ENCODE measurements around the gene SLC6A6. TPM values are rescaled to one million over a fixed set of nuclear protein-coding genes. Genes with fewer than 3 reads are reported as not detected.
"Not testable (repeated sequence)": the region's sequence is repeated elsewhere in the genome, so short reads cannot be mapped to it uniquely, and the experiment has no call there.

SLC6A6 gene
- total and polyA plus RNA-seq, 2 donors (not counting 1 experiment from before 2014, with no cell fraction given), result 8.9 to 24.0 TPM

DNA sequence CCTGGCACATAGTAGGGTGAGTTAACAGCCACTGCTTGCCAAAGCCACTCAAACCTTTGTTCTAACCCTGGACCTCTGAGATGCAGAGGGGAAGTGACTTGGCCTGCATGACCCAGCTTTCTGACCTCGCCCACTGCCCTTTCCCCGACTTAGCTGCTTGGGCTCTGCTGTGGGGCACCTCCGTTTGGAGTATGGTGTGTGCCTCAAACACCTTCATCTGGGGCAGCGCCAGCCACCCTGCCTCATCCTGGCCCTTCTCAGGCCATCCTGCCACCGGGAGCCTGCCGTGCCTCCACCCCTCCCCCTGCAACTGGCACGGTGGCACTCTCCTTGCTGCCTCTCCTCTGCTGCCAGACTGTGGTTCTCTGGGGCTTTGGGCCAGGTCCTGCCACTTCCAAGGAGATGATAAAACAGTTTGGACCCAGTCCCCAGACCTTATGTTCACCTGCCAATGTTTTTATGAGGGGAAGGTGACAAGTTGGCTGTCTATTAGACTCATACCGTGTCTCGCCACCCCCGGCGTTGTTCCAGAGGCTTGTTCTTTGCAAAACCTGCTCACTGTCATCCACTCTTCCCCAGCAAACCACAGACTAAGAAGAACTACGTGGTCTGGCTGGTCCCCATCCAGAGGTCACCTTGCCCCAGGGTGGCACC lies 32.2 kb downstream of the SLC6A6 start:
- TF ChIP-seq EZH2 (IDR thresholded peaks at IDR 0.05; ENCODE audit: low read length, missing control alignments), result no peak
- TF ChIP-seq, protein P1, sequence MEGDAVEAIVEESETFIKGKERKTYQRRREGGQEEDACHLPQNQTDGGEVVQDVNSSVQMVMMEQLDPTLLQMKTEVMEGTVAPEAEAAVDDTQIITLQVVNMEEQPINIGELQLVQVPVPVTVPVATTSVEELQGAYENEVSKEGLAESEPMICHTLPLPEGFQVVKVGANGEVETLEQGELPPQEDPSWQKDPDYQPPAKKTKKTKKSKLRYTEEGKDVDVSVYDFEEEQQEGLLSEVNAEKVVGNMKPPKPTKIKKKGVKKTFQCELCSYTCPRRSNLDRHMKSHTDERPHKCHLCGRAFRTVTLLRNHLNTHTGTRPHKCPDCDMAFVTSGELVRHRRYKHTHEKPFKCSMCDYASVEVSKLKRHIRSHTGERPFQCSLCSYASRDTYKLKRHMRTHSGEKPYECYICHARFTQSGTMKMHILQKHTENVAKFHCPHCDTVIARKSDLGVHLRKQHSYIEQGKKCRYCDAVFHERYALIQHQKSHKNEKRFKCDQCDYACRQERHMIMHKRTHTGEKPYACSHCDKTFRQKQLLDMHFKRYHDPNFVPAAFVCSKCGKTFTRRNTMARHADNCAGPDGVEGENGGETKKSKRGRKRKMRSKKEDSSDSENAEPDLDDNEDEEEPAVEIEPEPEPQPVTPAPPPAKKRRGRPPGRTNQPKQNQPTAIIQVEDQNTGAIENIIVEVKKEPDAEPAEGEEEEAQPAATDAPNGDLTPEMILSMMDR (conservative IDR thresholded peaks at IDR 0.05 in 1 of 2, IDR thresholded peaks at IDR 0.05 in 1 of 2; ENCODE audit: low read depth in 1 of 2, low read length in 2 of 2), result no peak
- Histone ChIP-seq H3K4me3 (replicated peaks in 1 of 4; ENCODE audit: control extremely low read depth in 1 of 4, insufficient read depth in 1 of 4, low read depth in 3 of 4, low read length in 4 of 4) (no peak overlapping the region), H3K9me3 (ENCODE audit: control insufficient read depth, insufficient read depth, low read depth, low read length) (no peaks in the 10 kb centered on the region), H2AFZ (ENCODE audit: low read length) (no peak overlapping the region), H3K4me1 (ENCODE audit: control insufficient read depth, extremely low read depth, insufficient read depth, low read length) (peaks cover 27% of the 10 kb centered on the region), H3K79me2 (ENCODE audit: control insufficient read depth, insufficient read depth, low read length) (no peaks in the 10 kb centered on the region), H3K27me3 (ENCODE audit: control insufficient read depth, insufficient read depth, low read length) (no peaks in the 10 kb centered on the region), H3K36me3 (ENCODE audit: control insufficient read depth, insufficient read depth, low read length) (no peaks in the 10 kb centered on the region), H3K4me2 (ENCODE audit: extremely low read depth, insufficient read depth, low read length) (no peak overlapping the region), H3K9ac (ENCODE audit: insufficient read depth, low read length) (no peak overlapping the region), H4K20me1 (ENCODE audit: control insufficient read depth, extremely low read depth, insufficient read depth, low read length) (no peaks in the 10 kb centered on the region), H3K27ac (ENCODE audit: insufficient read depth, low read length) (no peak overlapping the region)
- no peak for DNase-seq (ENCODE audit: low read depth in 2 of 2)

DNA sequence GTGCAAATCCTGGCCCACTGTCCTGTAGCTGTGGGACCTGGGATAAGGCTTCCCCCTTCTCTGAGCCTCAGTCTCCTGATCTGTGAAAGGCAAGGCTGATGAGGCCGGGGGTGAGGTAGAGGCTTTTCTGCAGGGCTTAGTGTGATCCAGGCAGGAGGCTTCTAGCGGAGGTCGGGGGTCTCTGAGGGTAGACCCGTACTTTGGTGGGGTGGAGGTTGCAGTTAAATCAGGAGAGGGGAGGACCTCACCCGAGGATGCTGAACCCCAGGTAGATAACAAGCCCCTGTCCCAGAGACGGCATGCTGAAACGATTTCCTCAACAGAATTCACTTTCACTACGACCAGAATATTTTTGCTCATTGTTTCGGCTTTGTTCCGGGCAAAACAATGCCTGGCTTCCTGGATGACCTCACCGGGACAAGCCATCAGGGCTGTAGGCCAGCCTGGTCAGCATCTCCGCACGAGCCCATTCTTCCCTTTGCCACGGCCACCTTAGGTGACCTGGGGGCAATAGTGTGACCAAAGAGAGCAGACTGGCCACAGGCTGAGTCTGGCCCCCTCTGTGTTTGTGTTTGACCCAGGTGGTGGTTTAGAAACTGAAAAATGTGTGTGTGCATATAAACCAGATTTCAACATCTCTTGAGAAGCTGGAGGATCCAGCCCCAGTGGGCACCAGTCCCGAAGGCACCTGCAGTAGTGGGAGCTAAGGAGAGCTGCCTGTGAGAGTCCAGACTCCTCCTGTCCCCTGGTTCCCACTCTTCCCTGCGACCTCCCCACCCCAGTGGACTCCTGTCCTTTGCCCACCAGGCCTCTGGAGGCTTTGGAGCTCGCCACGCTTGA lies 33.0 kb downstream of the SLC6A6 start:
- Histone ChIP-seq H3K27me3 (ENCODE audit: control insufficient read depth, insufficient read depth, low read length) (no peaks in the 10 kb centered on the region), H3K4me3 (replicated peaks in 1 of 4; ENCODE audit: control extremely low read depth in 1 of 4, insufficient read depth in 1 of 4, low read depth in 3 of 4, low read length in 4 of 4) (no peak overlapping the region), H3K79me2 (ENCODE audit: control insufficient read depth, insufficient read depth, low read length) (no peaks in the 10 kb centered on the region), H4K20me1 (ENCODE audit: control insufficient read depth, extremely low read depth, insufficient read depth, low read length) (no peaks in the 10 kb centered on the region), H3K27ac (ENCODE audit: insufficient read depth, low read length) (no peak overlapping the region), H3K4me1 (ENCODE audit: control insufficient read depth, extremely low read depth, insufficient read depth, low read length) (peaks cover 32% of the 10 kb centered on the region), H3K9me3 (ENCODE audit: control insufficient read depth, insufficient read depth, low read depth, low read length) (no peaks in the 10 kb centered on the region), H3K36me3 (ENCODE audit: control insufficient read depth, insufficient read depth, low read length) (no peaks in the 10 kb centered on the region), H3K4me2 (ENCODE audit: extremely low read depth, insufficient read depth, low read length) (no peak overlapping the region), H3K9ac (ENCODE audit: insufficient read depth, low read length) (no peak overlapping the region), H2AFZ (ENCODE audit: low read length) (no peak overlapping the region)
- TF ChIP-seq, protein P1 (conservative IDR thresholded peaks at IDR 0.05 in 1 of 2, IDR thresholded peaks at IDR 0.05 in 1 of 2; ENCODE audit: low read depth in 1 of 2, low read length in 2 of 2), result no peak
- no peak for TF ChIP-seq EZH2 (IDR thresholded peaks at IDR 0.05; ENCODE audit: low read length, missing control alignments)
- peak in 1 of 2 donors; percentile 53 for DNase-seq (ENCODE audit: low read depth in 2 of 2)

DNA sequence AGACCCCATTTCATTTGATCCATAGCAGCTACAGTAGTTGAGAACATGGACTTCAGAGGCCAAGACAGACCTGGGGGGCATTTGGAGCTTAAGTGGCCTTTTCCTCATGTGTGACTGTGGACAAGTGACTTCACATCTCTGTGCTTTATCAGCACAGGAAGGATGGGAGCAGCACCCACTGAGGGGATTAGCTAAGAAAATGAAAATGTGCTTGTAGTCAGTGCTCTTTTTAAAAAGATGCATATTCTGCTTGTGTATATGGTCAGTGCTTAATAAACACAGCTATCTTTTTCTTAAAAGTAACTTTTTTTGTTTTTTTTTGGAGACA lies 34.5 kb downstream of the SLC6A6 start:
- peaks cover 28% of the 10 kb centered on the region for H3K4me1 ChIP-seq (ENCODE audit: control insufficient read depth, extremely low read depth, insufficient read depth, low read length)
- H3K9me3 ChIP-seq (ENCODE audit: control insufficient read depth, insufficient read depth, low read depth, low read length), result no peaks in the 10 kb centered on the region
- no peaks in the 10 kb centered on the region for H4K20me1 ChIP-seq (ENCODE audit: control insufficient read depth, extremely low read depth, insufficient read depth, low read length)
- no peak for DNase-seq (ENCODE audit: low read depth in 2 of 2)
- H2AFZ ChIP-seq (ENCODE audit: low read length), result no peak overlapping the region
- no peak overlapping the region for H3K9ac ChIP-seq (ENCODE audit: insufficient read depth, low read length)
- H3K36me3 ChIP-seq (ENCODE audit: control insufficient read depth, insufficient read depth, low read length), result no peaks in the 10 kb centered on the region
- no peak overlapping the region for H3K4me2 ChIP-seq (ENCODE audit: extremely low read depth, insufficient read depth, low read length)
- no peak overlapping the region for H3K4me3 ChIP-seq (replicated peaks in 1 of 4; ENCODE audit: control extremely low read depth in 1 of 4, insufficient read depth in 1 of 4, low read depth in 3 of 4, low read length in 4 of 4)
- H3K79me2 ChIP-seq (ENCODE audit: control insufficient read depth, insufficient read depth, low read length), result no peaks in the 10 kb centered on the region
- TF ChIP-seq, protein P1 (conservative IDR thresholded peaks at IDR 0.05 in 1 of 2, IDR thresholded peaks at IDR 0.05 in 1 of 2; ENCODE audit: low read depth in 1 of 2, low read length in 2 of 2), result no peak
- TF ChIP-seq EZH2 (IDR thresholded peaks at IDR 0.05; ENCODE audit: low read length, missing control alignments), result no peak
- no peak overlapping the region for H3K27ac ChIP-seq (ENCODE audit: insufficient read depth, low read length)
- no peaks in the 10 kb centered on the region for H3K27me3 ChIP-seq (ENCODE audit: control insufficient read depth, insufficient read depth, low read length)

- not testable (repeated sequence) for H3K9me3 ChIP-seq (ENCODE audit: control insufficient read depth, insufficient read depth, low read depth, low read length); H3K4me3 ChIP-seq (replicated peaks in 1 of 4; ENCODE audit: control extremely low read depth in 1 of 4, insufficient read depth in 1 of 4, low read depth in 3 of 4, low read length in 4 of 4); H3K9ac ChIP-seq (ENCODE audit: insufficient read depth, low read length); DNase-seq (ENCODE audit: low read depth in 2 of 2); H3K27me3 ChIP-seq (ENCODE audit: control insufficient read depth, insufficient read depth, low read length); H4K20me1 ChIP-seq (ENCODE audit: control insufficient read depth, extremely low read depth, insufficient read depth, low read length); H3K4me2 ChIP-seq (ENCODE audit: extremely low read depth, insufficient read depth, low read length); H3K36me3 ChIP-seq (ENCODE audit: control insufficient read depth, insufficient read depth, low read length); H3K79me2 ChIP-seq (ENCODE audit: control insufficient read depth, insufficient read depth, low read length); H2AFZ ChIP-seq (ENCODE audit: low read length); H3K27ac ChIP-seq (ENCODE audit: insufficient read depth, low read length)
- H3K4me1 ChIP-seq (ENCODE audit: control insufficient read depth, extremely low read depth, insufficient read depth, low read length), result peaks cover 23% of the 10 kb centered on the region
Observed at GRCh38 chr3:14437705-14438104, 35.3 kb downstream of the SLC6A6 start.
